Measurements from ENCODE around the gene CLEC11A. TPM values are rescaled to one million over a fixed set of nuclear protein-coding genes. Genes with fewer than 3 reads are reported as not detected.

Gene CLEC11A
- total and polyA plus RNA-seq, 2 of the 8 experiments (the other 6 are each of a cell fraction or from before 2014, with no cell fraction given), result 4.3 to 17.4 TPM

- Histone ChIP-seq H3K36me3 (ENCODE audit: control insufficient read depth in 2 of 4, insufficient read depth in 4 of 4, low read length in 3 of 4) (no peaks in the 10 kb centered on the region; a peak in 2 of 8 replicates), H2AFZ (ENCODE audit: low read length) (no peak overlapping the region), H3K9ac (replicated peaks in 1 of 4; ENCODE audit: extremely low read depth in 1 of 4, low read depth in 3 of 4, low read length in 3 of 4) (no peak overlapping the region), H2BK5ac (ENCODE audit: low read depth, low read length) (peak overlapping the region; percentile 35; the same call in 1 of the 2 replicates), H3K56ac (replicated peaks; ENCODE audit: insufficient read length, low read depth, low read length) (no peak overlapping the region), H3K23ac (ENCODE audit: insufficient read length) (no peak overlapping the region), H2BK15ac (ENCODE audit: low read length) (peak overlapping the region; percentile 19; the same call in 1 of the 2 replicates), H3K14ac (ENCODE audit: insufficient read length) (no peak overlapping the region), H3K79me2 (ENCODE audit: control insufficient read depth in 1 of 2, insufficient read depth in 2 of 2, low read length in 2 of 2) (no peaks in the 10 kb centered on the region), H3K23me2 (ENCODE audit: low read depth, low read length) (peaks cover 3% of the 10 kb centered on the region; the same call in 1 of the 2 replicates), H3K79me1 (ENCODE audit: low read depth, low read length) (no peaks in the 10 kb centered on the region), H3K4me2 (ENCODE audit: insufficient read depth in 1 of 2, low read depth in 2 of 2, low read length in 2 of 2) (peak overlapping the region; percentile 49 to 64), H2BK12ac (ENCODE audit: low read depth, low read length) (0 out of 2 replicates have a peak overlapping the region, but pooled peaks have one; percentile 75), H2BK120ac (replicated peaks; ENCODE audit: low read depth, low read length) (no peak overlapping the region), H4K91ac (replicated peaks; ENCODE audit: insufficient read length, low read length) (no peak overlapping the region), H3K4me3 (ENCODE audit: extremely low read depth in 1 of 4, insufficient read depth in 2 of 4, low read depth in 3 of 4, low read length in 4 of 4) (peak overlapping the region in 1 of 4 experiments; percentile 94; a peak in 1 of 8 replicates), H4K8ac (ENCODE audit: extremely low read depth, insufficient read depth, low read length) (no peak overlapping the region), H2BK20ac (ENCODE audit: low read length) (0 out of 2 replicates have a peak overlapping the region, but pooled peaks have one; percentile 21), H4K20me1 (replicated peaks in 1 of 2; ENCODE audit: control insufficient read depth in 1 of 2, insufficient read depth in 2 of 2, low read length in 2 of 2) (peaks cover 3 to 4% of the 10 kb centered on the region in 2 experiments), H3K18ac (ENCODE audit: extremely low read depth, low read length) (no peak overlapping the region), H4K5ac (ENCODE audit: insufficient read length, low read depth, low read length) (no peak overlapping the region), H3K4me1 (replicated peaks in 1 of 4; ENCODE audit: control insufficient read depth in 3 of 4, insufficient read depth in 4 of 4, low read length in 3 of 4) (peaks cover 5 to 21% (median 11%) of the 10 kb centered on the region in 4 experiments), H3K27ac (ENCODE audit: low read depth, low read length) (no peak overlapping the region), H2AK5ac (ENCODE audit: low read depth, low read length) (0 out of 2 replicates have a peak overlapping the region, but pooled peaks have one; percentile 45), H3K9me3 (ENCODE audit: insufficient read depth in 2 of 2, low read depth in 1 of 2, low read length in 1 of 2) (no peaks in the 10 kb centered on the region), H3K4ac (replicated peaks; ENCODE audit: insufficient read length, low read depth, low read length) (no peak overlapping the region), H3K27me3 (replicated peaks in 1 of 4; ENCODE audit: control insufficient read depth in 3 of 4, extremely low read depth in 1 of 4, insufficient read depth in 3 of 4, low read length in 3 of 4) (peaks cover 0 to 23% (median 13%) of the 10 kb centered on the region in 4 experiments; a peak in 6 of 7 replicates)
- ChIA-PET CTCF (ENCODE audit: partially characterized antibody) (interaction anchor here (0.5 to 2.1 kb wide), 9 partner anchors 8 to 168 kb away, joined by 3 to 7 read pairs (median 4); no protein-coding TSS in a partner anchor), POLR2A (ENCODE audit: partially characterized antibody) (interaction anchor here (0.7 to 1.7 kb wide), 7 partner anchors 12 to 152 kb away, joined by 3 to 4 read pairs (median 4); no protein-coding TSS in a partner anchor)
- FAIRE-seq, result no peak
- 83% methylated on average over 19 of the region's 23 CpGs; no CpG with 5 or more reads in 1 of the 2 experiments for WGBS, 2 experiments (ENCODE audit: extremely low coverage in 1 of 2, insufficient coverage in 1 of 2, insufficient read length in 1 of 2, insufficient replicate concordance in 2 of 2, low coverage in 1 of 2, low lambda C conversion rate in 2 of 2, missing lambda C conversion rate in 1 of 2)
- DNase-seq (ENCODE audit: low read depth in 1 of 2, low spot score in 2 of 2), result no peak
- no peak for TF ChIP-seq NRF1 (IDR thresholded peaks at IDR 0.05; ENCODE audit: low read depth, low read length)
- TF ChIP-seq JUND (IDR thresholded peaks at IDR 0.05; ENCODE audit: low read length), result no peak
- no peak for TF ChIP-seq JUN (IDR thresholded peaks at IDR 0.05; ENCODE audit: low read depth, low read length)
- TF ChIP-seq, protein P1, sequence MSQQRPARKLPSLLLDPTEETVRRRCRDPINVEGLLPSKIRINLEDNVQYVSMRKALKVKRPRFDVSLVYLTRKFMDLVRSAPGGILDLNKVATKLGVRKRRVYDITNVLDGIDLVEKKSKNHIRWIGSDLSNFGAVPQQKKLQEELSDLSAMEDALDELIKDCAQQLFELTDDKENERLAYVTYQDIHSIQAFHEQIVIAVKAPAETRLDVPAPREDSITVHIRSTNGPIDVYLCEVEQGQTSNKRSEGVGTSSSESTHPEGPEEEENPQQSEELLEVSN (IDR thresholded peaks at IDR 0.05), result no peak
These were observed 6.0 kb upstream of the CLEC11A start for GRCh38 chr19:50717026-50717723.
